Bronchial epithelial cell (primary cell): ENCODE data around the gene SERP2. TPM values are rescaled to one million over a fixed set of nuclear protein-coding genes. Genes with fewer than 3 reads are reported as not detected.

Source experiments
- DNase-seq: peaks from one replicate; pipeline ENCODE4 v3.0.0-alpha.2; 2010; ENCODE audit warnings: low read depth
- FAIRE-seq: peaks from 2 replicates; lab custom pipeline; 2011; peaks lifted over from hg19 to GRCh38; lab: Jason Lieb, UNC
- H3K27me3 ChIP-seq: 2 replicates; pipeline ENCODE4 v1.5.1; 2011; ENCODE audit warnings: low read length; ENCODE audit not compliant: control insufficient read depth, insufficient read depth
- H3K36me3 ChIP-seq: 2 replicates; pipeline ENCODE4 v1.5.1; 2011; ENCODE audit warnings: low read length; ENCODE audit not compliant: control insufficient read depth, insufficient read depth
- H3K4me3 ChIP-seq: 2 replicates; pipeline ENCODE4 v1.5.1; 2011; ENCODE audit warnings: mild to moderate bottlenecking, low read depth, low read length, control low read depth
- CTCF ChIP-seq: IDR thresholded peaks from 2 replicates; pipeline ENCODE4 v1.5.1; 2011; ENCODE audit warnings: mild to moderate bottlenecking, moderate library complexity, low read length, control low read depth, inconsistent platforms; ENCODE audit not compliant: insufficient read depth, severe bottlenecking
- total RNA-seq: library from RNA; depleted of rRNA; stranded (reverse); fragments of >200 nt; gene quantifications from 2 replicates; pipeline ENCODE4 v1.2.1, GENCODE V29; 2014

The SERP2 gene
- total RNA-seq, 1 donor from 2014 or later = 1.1 TPM

GRCh38 chr13:44401577-44401976 is 28.0 kb downstream of the SERP2 start:
- H3K4me3 ChIP-seq = no peak overlapping the region
- H3K36me3 ChIP-seq = no peaks in the 10 kb centered on the region
- DNase-seq (no peak), FAIRE-seq (no peak)
- H3K27me3 ChIP-seq = no peaks in the 10 kb centered on the region
- TF ChIP-seq CTCF = no peak

GRCh38 chr13:44402899-44403445 is 29.3 kb downstream of the SERP2 start:
- Histone ChIP-seq H3K4me3 (no peak overlapping the region), H3K27me3 (no peaks in the 10 kb centered on the region), H3K36me3 (no peaks in the 10 kb centered on the region)
- FAIRE-seq (no peak), DNase-seq (no peak)
- no peak for TF ChIP-seq CTCF

GRCh38 chr13:44403461-44404056 is 29.9 kb downstream of the SERP2 start:
- FAIRE-seq = no peak
- no peak overlapping the region for H3K4me3 ChIP-seq
- no peaks in the 10 kb centered on the region for H3K36me3 ChIP-seq
- no peak for DNase-seq
- TF ChIP-seq CTCF = no peak
- no peaks in the 10 kb centered on the region for H3K27me3 ChIP-seq

- no peak overlapping the region for H3K4me3 ChIP-seq
- FAIRE-seq = no peak
Measured at GRCh38 chr13:44404261-44405132, 30.9 kb downstream of the SERP2 start.

GRCh38 chr13:44406617-44407016 is 33.0 kb downstream of the SERP2 start:
- FAIRE-seq = no peak

More at GRCh38 chr13:44404261-44405132, 30.9 kb downstream of the SERP2 start:
- no peak for TF ChIP-seq CTCF
- H3K36me3 ChIP-seq = no peaks in the 10 kb centered on the region
- DNase-seq = no peak
- no peaks in the 10 kb centered on the region for H3K27me3 ChIP-seq

More at GRCh38 chr13:44406617-44407016, 33.0 kb downstream of the SERP2 start:
- Histone ChIP-seq H3K27me3 (no peaks in the 10 kb centered on the region), H3K4me3 (no peak overlapping the region), H3K36me3 (no peaks in the 10 kb centered on the region)
- no peak for TF ChIP-seq CTCF
- no peak for DNase-seq
